GM12878 (cell line): ENCODE results near the gene EFNA1. TPM values are rescaled to one million over a fixed set of nuclear protein-coding genes. Genes with fewer than 3 reads are reported as not detected.

Experiments
- BCL11A ChIP-seq: IDR thresholded peaks from 2 replicates; pipeline ENCODE4 v1.6.1; 2011; ENCODE audit warnings: low read depth, low read length
- BMI1 ChIP-seq: fragments of 450-650 bp; IDR thresholded peaks from 2 replicates; pipeline ENCODE4 v1.6.1; 2016; ENCODE audit warnings: mild to moderate bottlenecking, moderate library complexity, borderline replicate concordance
- CBX3 ChIP-seq: fragments of 200-600 bp; sonication (generic); IDR thresholded peaks from 2 replicates; pipeline ENCODE4 v1.6.1; 2016; ENCODE audit warnings: low read depth, borderline replicate concordance
- CBX5 ChIP-seq: sonication (generic); IDR thresholded peaks from 2 replicates; pipeline ENCODE4 v1.6.1; 2016; ENCODE audit warnings: low read depth, moderate library complexity, mild to moderate bottlenecking, inconsistent platforms
- CHD4 ChIP-seq: fragments of 200-600 bp; sonication (generic); IDR thresholded peaks from 2 replicates; pipeline ENCODE4 v1.6.1; 2016; ENCODE audit warnings: mild to moderate bottlenecking
- EED ChIP-seq: sonication (generic); IDR thresholded peaks from 2 replicates; pipeline ENCODE4 v1.6.1; 2016; ENCODE audit warnings: antibody characterized with exemption, low read depth
- EGR1 ChIP-seq, 2 experiments: IDR thresholded peaks; 1 replicate in 1 of 2; 2 replicates in 1 of 2; pipeline ENCODE4 v1.6.1; 2011 to 2012; ENCODE audit warnings: low read depth in 2 of 2, low read length in 2 of 2, borderline replicate concordance in 1 of 2, mild to moderate bottlenecking in 1 of 2, moderate library complexity in 1 of 2
- KDM1A ChIP-seq: fragments of 200-600 bp; sonication (generic); IDR thresholded peaks from 2 replicates; pipeline ENCODE4 v1.6.1; 2016; ENCODE audit warnings: borderline replicate concordance
- LARP7 ChIP-seq: fragments of 450-650 bp; IDR thresholded peaks from 2 replicates; pipeline ENCODE4 v1.6.1; 2017; ENCODE audit warnings: mild to moderate bottlenecking
- NR2C1 ChIP-seq: fragments of 450-650 bp; IDR thresholded peaks from 2 replicates; pipeline ENCODE4 v1.6.1; 2017; ENCODE audit warnings: antibody characterized with exemption, mild to moderate bottlenecking, moderate library complexity
- RAD21 ChIP-seq: IDR thresholded peaks from 2 replicates; pipeline ENCODE4 v1.6.1; 2011; ENCODE audit warnings: mild to moderate bottlenecking, low read depth, low read length, moderate library complexity; ENCODE audit not compliant: insufficient read depth
- RAD51 ChIP-seq: fragments of 450-650 bp; IDR thresholded peaks from 2 replicates; pipeline ENCODE4 v1.6.1; 2016; ENCODE audit warnings: moderate library complexity, mild to moderate bottlenecking, inconsistent platforms
- RFX5 ChIP-seq: IDR thresholded peaks from 2 replicates; pipeline ENCODE4 v1.6.1; 2011; ENCODE audit warnings: low read depth, low read length, improper control_type of control experiment
- TCF7 ChIP-seq: IDR thresholded peaks from 2 replicates; pipeline ENCODE4 v1.6.1; 2014; ENCODE audit warnings: antibody characterized with exemption, borderline replicate concordance
- polyA plus RNA-seq, 11 experiments: library from polyadenylated mRNA; depleted of rRNA in 4 of 11; unstranded in 6 of 11; stranded (reverse) in 5 of 11; fragments of >200 nt; fragmentation: Nextera tagmentation in 4 of 11; fragmentation: Illumina TruSeq in 1 of 11; extraction: Ambion mirVana in 4 of 11; extraction: Trizol in 1 of 11; gene quantifications; 1 replicate in 1 of 11; 2 replicates in 10 of 11; pipeline versions ENCODE4 v1.2.1 to v1.2.3, GENCODE V29; 2011 to 2016; ENCODE audit warnings: inconsistent platforms in 2 of 11, missing spikeins in 2 of 11, low read depth in 1 of 11
- total RNA-seq, 4 experiments: library from RNA; depleted of rRNA in 3 of 4; stranded (reverse); fragments of >200 nt in 3 of 4; fragmentation: Illumina TruSeq in 1 of 4; extraction: Trizol in 1 of 4; gene quantifications; 2 replicates each; pipeline versions ENCODE4 v1.2.1 to v1.2.3, GENCODE V29; 2013 to 2021
- TF ChIP-seq, protein P1 (sequence below): fragments of 450-650 bp; IDR thresholded peaks from 2 replicates; pipeline ENCODE4 v1.6.1; 2016; ENCODE audit warnings: mild to moderate bottlenecking
- TF ChIP-seq, protein P2 (sequence below): fragments of 450-650 bp; IDR thresholded peaks from 2 replicates; pipeline ENCODE4 v1.6.1; 2017; ENCODE audit warnings: low read depth, mild to moderate bottlenecking, moderate library complexity
- TF ChIP-seq, protein P3 (sequence below), 3 experiments: IDR thresholded peaks in 2 of 3; conservative IDR thresholded peaks in 1 of 3; 2 replicates each; pipeline ENCODE4 v1.5.1; 2011; ENCODE audit warnings: low read depth in 3 of 3, low read length in 3 of 3, mild to moderate bottlenecking in 3 of 3, control low read depth in 2 of 3, moderate library complexity in 2 of 3, inconsistent platforms in 1 of 3, mixed read lengths in 1 of 3; ENCODE audit not compliant: control insufficient read depth in 2 of 3, insufficient read depth in 1 of 3; ENCODE audit errors: extremely low read depth in 1 of 3
- TF ChIP-seq, protein P4 (sequence below): fragments of 450-650 bp; IDR thresholded peaks from 2 replicates; pipeline ENCODE4 v1.6.1; 2017; ENCODE audit warnings: mild to moderate bottlenecking, moderate library complexity
- TF ChIP-seq, protein P5 (sequence below): fragments of 450-650 bp; IDR thresholded peaks from 2 replicates; pipeline ENCODE4 v1.6.1; 2017; ENCODE audit warnings: borderline replicate concordance

EFNA1 gene
- total and polyA plus RNA-seq, 10 of the 15 experiments (the other 5 are each of a cell fraction or from before 2014, with no cell fraction given), result 0.13 to 7.5 (median 0.28) TPM; not detected in 5

DNA sequence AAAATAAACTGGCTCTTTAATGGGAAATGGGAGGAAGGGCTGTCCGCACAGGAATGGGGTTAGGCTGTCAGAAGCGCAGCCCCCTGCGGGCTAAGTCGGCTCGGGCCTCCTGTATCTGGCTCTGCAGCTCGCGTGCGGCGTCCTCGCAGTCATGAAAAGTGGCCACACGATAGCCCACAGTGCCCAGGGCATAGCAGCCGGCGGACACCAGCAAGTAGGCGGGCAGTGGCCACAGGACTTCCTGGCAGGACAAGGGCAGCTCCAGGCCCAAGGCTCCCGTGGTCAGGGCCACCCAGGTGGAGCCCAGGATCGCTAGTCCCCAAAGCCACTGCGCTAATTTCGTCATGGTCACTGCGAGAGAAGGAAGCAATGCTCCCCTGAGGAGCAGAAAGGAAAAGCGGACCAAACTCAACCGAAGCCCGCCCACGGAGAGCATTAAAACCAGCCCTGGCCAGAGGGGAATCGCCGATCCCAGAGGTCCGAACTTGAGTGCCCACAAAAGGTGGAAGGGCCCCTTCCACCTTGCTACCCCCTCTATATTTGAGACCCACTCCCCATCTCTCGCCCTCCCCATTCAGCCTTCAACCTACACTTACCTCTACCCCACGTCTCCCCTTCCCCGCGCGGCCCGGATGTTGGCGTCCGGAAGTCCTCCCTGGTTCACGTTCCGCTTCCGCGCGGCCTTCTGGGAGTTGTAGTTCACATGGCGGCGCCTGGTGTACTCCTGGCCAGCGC is 12.4 kb downstream of the EFNA1 start, which contains the start of gene DPM3 (continued):
- TF ChIP-seq, protein P1, sequence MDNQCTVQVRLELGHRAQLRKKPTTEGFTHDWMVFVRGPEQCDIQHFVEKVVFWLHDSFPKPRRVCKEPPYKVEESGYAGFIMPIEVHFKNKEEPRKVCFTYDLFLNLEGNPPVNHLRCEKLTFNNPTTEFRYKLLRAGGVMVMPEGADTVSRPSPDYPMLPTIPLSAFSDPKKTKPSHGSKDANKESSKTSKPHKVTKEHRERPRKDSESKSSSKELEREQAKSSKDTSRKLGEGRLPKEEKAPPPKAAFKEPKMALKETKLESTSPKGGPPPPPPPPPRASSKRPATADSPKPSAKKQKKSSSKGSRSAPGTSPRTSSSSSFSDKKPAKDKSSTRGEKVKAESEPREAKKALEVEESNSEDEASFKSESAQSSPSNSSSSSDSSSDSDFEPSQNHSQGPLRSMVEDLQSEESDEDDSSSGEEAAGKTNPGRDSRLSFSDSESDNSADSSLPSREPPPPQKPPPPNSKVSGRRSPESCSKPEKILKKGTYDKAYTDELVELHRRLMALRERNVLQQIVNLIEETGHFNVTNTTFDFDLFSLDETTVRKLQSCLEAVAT, result 0 out of 2 replicates have a peak, but pooled peaks have one; percentile 57
- TF ChIP-seq, protein P2, sequence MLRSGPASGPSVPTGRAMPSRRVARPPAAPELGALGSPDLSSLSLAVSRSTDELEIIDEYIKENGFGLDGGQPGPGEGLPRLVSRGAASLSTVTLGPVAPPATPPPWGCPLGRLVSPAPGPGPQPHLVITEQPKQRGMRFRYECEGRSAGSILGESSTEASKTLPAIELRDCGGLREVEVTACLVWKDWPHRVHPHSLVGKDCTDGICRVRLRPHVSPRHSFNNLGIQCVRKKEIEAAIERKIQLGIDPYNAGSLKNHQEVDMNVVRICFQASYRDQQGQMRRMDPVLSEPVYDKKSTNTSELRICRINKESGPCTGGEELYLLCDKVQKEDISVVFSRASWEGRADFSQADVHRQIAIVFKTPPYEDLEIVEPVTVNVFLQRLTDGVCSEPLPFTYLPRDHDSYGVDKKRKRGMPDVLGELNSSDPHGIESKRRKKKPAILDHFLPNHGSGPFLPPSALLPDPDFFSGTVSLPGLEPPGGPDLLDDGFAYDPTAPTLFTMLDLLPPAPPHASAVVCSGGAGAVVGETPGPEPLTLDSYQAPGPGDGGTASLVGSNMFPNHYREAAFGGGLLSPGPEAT, result peak; percentile 68; the same call in 1 of the 2 replicates
- no peak for TF ChIP-seq TCF7
- no peak for TF ChIP-seq BCL11A
- no peak for TF ChIP-seq CHD4
- TF ChIP-seq LARP7, result no peak
- no peak for TF ChIP-seq RAD21
- no peak for TF ChIP-seq CBX3
- TF ChIP-seq, protein P3, sequence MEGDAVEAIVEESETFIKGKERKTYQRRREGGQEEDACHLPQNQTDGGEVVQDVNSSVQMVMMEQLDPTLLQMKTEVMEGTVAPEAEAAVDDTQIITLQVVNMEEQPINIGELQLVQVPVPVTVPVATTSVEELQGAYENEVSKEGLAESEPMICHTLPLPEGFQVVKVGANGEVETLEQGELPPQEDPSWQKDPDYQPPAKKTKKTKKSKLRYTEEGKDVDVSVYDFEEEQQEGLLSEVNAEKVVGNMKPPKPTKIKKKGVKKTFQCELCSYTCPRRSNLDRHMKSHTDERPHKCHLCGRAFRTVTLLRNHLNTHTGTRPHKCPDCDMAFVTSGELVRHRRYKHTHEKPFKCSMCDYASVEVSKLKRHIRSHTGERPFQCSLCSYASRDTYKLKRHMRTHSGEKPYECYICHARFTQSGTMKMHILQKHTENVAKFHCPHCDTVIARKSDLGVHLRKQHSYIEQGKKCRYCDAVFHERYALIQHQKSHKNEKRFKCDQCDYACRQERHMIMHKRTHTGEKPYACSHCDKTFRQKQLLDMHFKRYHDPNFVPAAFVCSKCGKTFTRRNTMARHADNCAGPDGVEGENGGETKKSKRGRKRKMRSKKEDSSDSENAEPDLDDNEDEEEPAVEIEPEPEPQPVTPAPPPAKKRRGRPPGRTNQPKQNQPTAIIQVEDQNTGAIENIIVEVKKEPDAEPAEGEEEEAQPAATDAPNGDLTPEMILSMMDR (IDR thresholded peaks at IDR 0.05 in 2 of 3, conservative IDR thresholded peaks at IDR 0.05 in 1 of 3; ENCODE audit: control insufficient read depth in 2 of 3, extremely low read depth in 1 of 3, insufficient read depth in 1 of 3, low read depth in 3 of 3, low read length in 3 of 3), result no peak
- TF ChIP-seq, protein P4, sequence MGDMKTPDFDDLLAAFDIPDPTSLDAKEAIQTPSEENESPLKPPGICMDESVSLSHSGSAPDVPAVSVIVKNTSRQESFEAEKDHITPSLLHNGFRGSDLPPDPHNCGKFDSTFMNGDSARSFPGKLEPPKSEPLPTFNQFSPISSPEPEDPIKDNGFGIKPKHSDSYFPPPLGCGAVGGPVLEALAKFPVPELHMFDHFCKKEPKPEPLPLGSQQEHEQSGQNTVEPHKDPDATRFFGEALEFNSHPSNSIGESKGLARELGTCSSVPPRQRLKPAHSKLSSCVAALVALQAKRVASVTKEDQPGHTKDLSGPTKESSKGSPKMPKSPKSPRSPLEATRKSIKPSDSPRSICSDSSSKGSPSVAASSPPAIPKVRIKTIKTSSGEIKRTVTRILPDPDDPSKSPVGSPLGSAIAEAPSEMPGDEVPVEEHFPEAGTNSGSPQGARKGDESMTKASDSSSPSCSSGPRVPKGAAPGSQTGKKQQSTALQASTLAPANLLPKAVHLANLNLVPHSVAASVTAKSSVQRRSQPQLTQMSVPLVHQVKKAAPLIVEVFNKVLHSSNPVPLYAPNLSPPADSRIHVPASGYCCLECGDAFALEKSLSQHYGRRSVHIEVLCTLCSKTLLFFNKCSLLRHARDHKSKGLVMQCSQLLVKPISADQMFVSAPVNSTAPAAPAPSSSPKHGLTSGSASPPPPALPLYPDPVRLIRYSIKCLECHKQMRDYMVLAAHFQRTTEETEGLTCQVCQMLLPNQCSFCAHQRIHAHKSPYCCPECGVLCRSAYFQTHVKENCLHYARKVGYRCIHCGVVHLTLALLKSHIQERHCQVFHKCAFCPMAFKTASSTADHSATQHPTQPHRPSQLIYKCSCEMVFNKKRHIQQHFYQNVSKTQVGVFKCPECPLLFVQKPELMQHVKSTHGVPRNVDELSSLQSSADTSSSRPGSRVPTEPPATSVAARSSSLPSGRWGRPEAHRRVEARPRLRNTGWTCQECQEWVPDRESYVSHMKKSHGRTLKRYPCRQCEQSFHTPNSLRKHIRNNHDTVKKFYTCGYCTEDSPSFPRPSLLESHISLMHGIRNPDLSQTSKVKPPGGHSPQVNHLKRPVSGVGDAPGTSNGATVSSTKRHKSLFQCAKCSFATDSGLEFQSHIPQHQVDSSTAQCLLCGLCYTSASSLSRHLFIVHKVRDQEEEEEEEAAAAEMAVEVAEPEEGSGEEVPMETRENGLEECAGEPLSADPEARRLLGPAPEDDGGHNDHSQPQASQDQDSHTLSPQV, result no peak
- no peak for TF ChIP-seq RAD51
- TF ChIP-seq EED, result peak; percentile 30; the same call in 1 of the 2 replicates
- TF ChIP-seq, protein P5, sequence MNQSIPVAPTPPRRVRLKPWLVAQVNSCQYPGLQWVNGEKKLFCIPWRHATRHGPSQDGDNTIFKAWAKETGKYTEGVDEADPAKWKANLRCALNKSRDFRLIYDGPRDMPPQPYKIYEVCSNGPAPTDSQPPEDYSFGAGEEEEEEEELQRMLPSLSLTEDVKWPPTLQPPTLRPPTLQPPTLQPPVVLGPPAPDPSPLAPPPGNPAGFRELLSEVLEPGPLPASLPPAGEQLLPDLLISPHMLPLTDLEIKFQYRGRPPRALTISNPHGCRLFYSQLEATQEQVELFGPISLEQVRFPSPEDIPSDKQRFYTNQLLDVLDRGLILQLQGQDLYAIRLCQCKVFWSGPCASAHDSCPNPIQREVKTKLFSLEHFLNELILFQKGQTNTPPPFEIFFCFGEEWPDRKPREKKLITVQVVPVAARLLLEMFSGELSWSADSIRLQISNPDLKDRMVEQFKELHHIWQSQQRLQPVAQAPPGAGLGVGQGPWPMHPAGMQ, result no peak
- TF ChIP-seq BMI1, result no peak
- TF ChIP-seq EGR1 (IDR thresholded peaks at IDR 0.05; ENCODE audit: borderline replicate concordance in 1 of 2, low read depth in 2 of 2, low read length in 2 of 2), result peak; percentile 62 to 76; a peak in 2 of 3 replicates
- no peak for TF ChIP-seq CBX5
- peak; percentile 87 for TF ChIP-seq NR2C1
- TF ChIP-seq KDM1A, result no peak
- no peak for TF ChIP-seq RFX5
